ENCODE measurements around the gene OR5AS1.
"Not testable (repeated sequence)": the region's sequence is repeated elsewhere in the genome, so short reads cannot be mapped to it uniquely, and the experiment has no call there.

The OR5AS1 gene

GRCh38 chr11:56027354-56027753 lies at the start of gene OR5AS1:
OR5AS1 (plus strand) TSS chr11:56027654; CDS start chr11:56030419, 2,765 bp downstream.
- DNase-seq (ENCODE audit: low spot score in 2 of 2) = no peak
- Histone ChIP-seq H3K4me1 (no peaks in the 10 kb centered on the region), H3K36me3 (replicated peaks) (no peaks in the 10 kb centered on the region), H3K4me3 (no peak within 1 kb of the TSS), H3K9me3 (no peaks in the 10 kb centered on the region), H3K27me3 (ENCODE audit: low read depth) (no peaks in the 10 kb centered on the region)
- in situ Hi-C loops (cut with MboI; ENCODE audit: low sequenced_read_pairs) = no loop called here

DNA sequence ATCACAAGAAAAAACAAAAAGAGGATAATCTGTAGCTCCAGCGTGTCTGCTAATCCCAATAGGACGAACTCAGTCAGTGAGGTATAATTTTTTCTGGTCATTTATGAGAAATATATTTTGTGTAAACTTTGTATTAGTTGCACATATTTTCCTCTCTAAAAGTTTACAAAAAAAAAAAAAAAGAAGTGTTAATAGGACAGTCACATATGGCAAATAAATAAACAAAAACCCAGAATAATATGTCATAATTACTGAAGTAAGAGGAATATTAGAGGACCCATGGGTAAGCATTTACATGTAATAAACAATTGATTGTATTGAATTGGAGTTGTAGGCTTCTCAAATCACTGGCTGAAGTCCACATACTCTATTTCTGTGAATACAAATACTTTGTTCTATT lies 32.9 kb upstream of the OR5AS1 start, which contains the start of gene OR5F1:
Gene OR5F1, minus strand, starts transcription at position 101 of the 400 bp plus-strand sequence. Its CDS starts 0 bp downstream, at position 101.
- Histone ChIP-seq H3K4me3 (no peak within 1 kb of the TSS), H3K9me3 (no peaks in the 10 kb centered on the region), H3K27me3 (ENCODE audit: low read depth) (no peaks in the 10 kb centered on the region), H3K4me1 (no peaks in the 10 kb centered on the region), H3K36me3 (replicated peaks) (no peaks in the 10 kb centered on the region)
- no peak for DNase-seq (ENCODE audit: low spot score in 2 of 2)
- in situ Hi-C loops (cut with MboI; ENCODE audit: low sequenced_read_pairs) = no loop called here

DNA sequence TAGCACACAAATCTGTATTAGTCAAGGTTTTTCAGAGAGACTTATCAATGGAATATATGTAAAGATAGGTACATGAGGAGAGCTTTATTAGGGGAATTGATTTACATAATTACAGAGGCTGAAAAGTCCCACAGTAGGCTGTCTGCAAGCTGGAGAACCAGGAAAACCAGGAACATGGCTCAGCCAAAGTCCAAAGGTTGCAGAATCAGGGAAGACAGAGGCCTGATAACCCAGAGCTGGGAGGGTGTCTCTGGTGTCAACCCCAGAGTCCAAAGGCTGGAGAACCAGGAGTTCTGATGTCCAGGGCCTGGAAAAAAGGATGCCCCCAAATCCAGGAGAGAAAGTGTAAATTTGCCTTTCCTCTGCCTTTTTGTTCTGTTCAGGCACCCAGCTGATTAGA lies 16.7 kb upstream of the OR5AS1 start:
- Histone ChIP-seq H3K9me3 (no peaks in the 10 kb centered on the region), H3K36me3 (replicated peaks) (no peaks in the 10 kb centered on the region), H3K4me3 (no peak overlapping the region), H3K4me1 (no peaks in the 10 kb centered on the region), H3K27me3 (ENCODE audit: low read depth) (no peaks in the 10 kb centered on the region)
- in situ Hi-C loops (cut with MboI; ENCODE audit: low sequenced_read_pairs) = no loop called here
- no peak for DNase-seq (ENCODE audit: low spot score in 2 of 2)

GRCh38 chr11:56013805-56014204 lies 13.6 kb upstream of the OR5AS1 start:
- Histone ChIP-seq H3K4me1 (no peaks in the 10 kb centered on the region), H3K27me3 (ENCODE audit: low read depth) (no peaks in the 10 kb centered on the region), H3K36me3 (replicated peaks) (no peaks in the 10 kb centered on the region), H3K4me3 (no peak overlapping the region), H3K9me3 (no peaks in the 10 kb centered on the region)
- DNase-seq (ENCODE audit: low spot score in 2 of 2) = no peak
- in situ Hi-C loops (cut with MboI; ENCODE audit: low sequenced_read_pairs) = no loop called here

DNA sequence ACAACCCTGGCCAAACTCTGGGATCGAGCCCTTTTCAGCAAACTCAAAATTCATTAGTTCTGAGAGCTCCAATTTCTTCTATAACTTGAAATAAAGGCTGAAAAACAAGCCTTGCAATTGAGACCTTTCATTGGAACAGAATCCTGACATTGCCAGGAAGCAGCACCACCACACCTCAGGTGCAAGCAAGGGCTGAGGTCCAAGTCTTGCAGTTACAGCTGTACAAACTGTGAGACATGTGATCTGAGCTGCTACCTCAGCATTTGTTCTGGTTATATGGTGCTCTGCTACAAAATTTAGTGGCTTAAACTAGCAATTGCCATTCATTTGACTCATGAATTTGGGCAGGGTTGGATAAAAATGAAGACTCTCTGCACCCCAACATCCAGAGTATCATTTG lies 18.1 kb downstream of the OR5AS1 start:
- no peaks in the 10 kb centered on the region for H3K4me1 ChIP-seq
- no peak for DNase-seq (ENCODE audit: low spot score in 2 of 2)
- no peak overlapping the region for H3K4me3 ChIP-seq
- H3K27me3 ChIP-seq (ENCODE audit: low read depth) = no peaks in the 10 kb centered on the region
- in situ Hi-C loops (cut with MboI; ENCODE audit: low sequenced_read_pairs) = no loop called here
- no peaks in the 10 kb centered on the region for H3K9me3 ChIP-seq
- H3K36me3 ChIP-seq (replicated peaks) = no peaks in the 10 kb centered on the region

GRCh38 chr11:56048480-56048879 lies 21.0 kb downstream of the OR5AS1 start:
- no peaks in the 10 kb centered on the region for H3K4me1 ChIP-seq
- H3K9me3 ChIP-seq = no peaks in the 10 kb centered on the region
- H3K36me3 ChIP-seq (replicated peaks) = no peaks in the 10 kb centered on the region
- no peaks in the 10 kb centered on the region for H3K27me3 ChIP-seq (ENCODE audit: low read depth)
- in situ Hi-C loops (cut with MboI; ENCODE audit: low sequenced_read_pairs) = no loop called here
- DNase-seq (ENCODE audit: low spot score in 2 of 2) = no peak
- H3K4me3 ChIP-seq = no peak overlapping the region

- no peak for DNase-seq (ENCODE audit: low spot score in 2 of 2)
- H3K4me1 ChIP-seq = no peaks in the 10 kb centered on the region
- H3K36me3 ChIP-seq (replicated peaks) = no peaks in the 10 kb centered on the region
- H3K27me3 ChIP-seq (ENCODE audit: low read depth) = no peaks in the 10 kb centered on the region
- H3K4me3 ChIP-seq = no peak overlapping the region
- in situ Hi-C loops (cut with MboI; ENCODE audit: low sequenced_read_pairs) = no loop called here
- H3K9me3 ChIP-seq = no peaks in the 10 kb centered on the region
These were observed 22.0 kb downstream of the OR5AS1 start for GRCh38 chr11:56049487-56049886.

DNA sequence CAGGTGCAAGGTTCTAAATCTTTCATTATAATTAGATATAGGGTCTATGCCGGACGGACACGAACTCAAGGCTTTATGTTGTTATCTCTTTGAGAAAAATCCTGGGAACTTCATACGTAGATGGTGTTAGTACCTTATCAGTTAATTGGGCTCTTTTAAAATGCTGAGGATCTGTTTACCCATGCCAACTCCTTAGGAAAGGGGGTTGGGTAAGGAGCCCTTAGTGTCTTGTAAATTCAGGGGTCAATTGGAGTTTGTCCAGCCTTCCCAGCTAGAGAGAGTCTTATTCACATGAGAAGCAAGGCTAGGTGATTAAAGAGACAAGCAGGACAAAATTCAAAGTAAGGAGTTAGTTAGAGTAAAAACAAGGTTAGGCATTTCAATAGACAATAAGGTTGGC lies 28.9 kb downstream of the OR5AS1 start:
- H3K36me3 ChIP-seq (replicated peaks); H3K9me3 ChIP-seq; H3K27me3 ChIP-seq (ENCODE audit: low read depth); DNase-seq (ENCODE audit: low spot score in 2 of 2); H3K4me1 ChIP-seq; H3K4me3 ChIP-seq; in situ Hi-C loops (cut with MboI; ENCODE audit: low sequenced_read_pairs): not testable (repeated sequence)

- H3K27me3 ChIP-seq (ENCODE audit: low read depth); H3K4me3 ChIP-seq; in situ Hi-C loops (cut with MboI; ENCODE audit: low sequenced_read_pairs); H3K36me3 ChIP-seq (replicated peaks); H3K4me1 ChIP-seq; H3K9me3 ChIP-seq; DNase-seq (ENCODE audit: low spot score in 2 of 2): not testable (repeated sequence)
These were observed 30.3 kb downstream of the OR5AS1 start for GRCh38 chr11:56057661-56058237.

DNA sequence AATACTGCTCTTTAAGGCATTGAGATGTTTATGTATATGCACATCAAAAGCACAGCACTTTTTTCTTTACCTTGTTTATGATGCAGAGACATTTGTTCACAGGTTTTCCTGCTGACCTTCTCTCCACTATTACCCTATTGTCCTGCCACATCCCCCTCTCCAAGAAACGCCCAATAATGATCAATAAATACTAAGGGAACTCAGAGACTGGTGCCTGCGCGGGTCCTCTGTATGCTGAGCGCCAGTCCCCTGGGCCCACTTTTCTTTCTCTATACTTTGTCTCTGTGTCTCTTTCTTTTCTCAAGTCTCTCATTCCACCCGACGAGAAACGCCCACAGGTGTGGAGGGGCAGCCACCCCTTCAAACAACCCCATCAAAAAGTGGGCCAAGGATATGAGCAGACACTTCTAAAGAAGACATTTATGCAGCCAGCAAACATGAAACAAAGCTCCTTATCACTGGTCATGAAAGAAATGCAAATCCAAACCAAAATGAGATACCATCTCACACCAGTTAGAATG lies 30.9 kb downstream of the OR5AS1 start:
- H3K4me3 ChIP-seq; H3K9me3 ChIP-seq; H3K27me3 ChIP-seq (ENCODE audit: low read depth); H3K4me1 ChIP-seq; DNase-seq (ENCODE audit: low spot score in 2 of 2); H3K36me3 ChIP-seq (replicated peaks); in situ Hi-C loops (cut with MboI; ENCODE audit: low sequenced_read_pairs): not testable (repeated sequence)

DNA sequence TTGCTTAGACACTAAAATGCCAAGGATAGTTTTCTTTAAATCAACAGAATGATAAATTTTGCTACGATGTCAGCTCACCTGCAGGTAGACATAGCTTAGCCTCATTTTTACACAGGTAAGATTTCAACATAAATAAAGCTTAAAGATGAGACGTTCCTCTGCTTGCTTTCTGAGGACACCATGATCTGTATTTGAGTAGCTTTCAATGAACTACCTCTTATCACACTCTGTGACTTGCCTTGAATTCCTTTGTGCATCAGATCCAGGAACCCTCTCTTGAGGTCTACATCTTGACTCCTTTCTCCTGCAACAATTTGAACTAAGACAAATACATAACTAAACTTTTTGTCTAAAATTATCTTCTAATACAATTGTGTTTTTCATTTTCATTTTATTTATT lies 39.5 kb downstream of the OR5AS1 start:
- Histone ChIP-seq H3K4me1 (no peaks in the 10 kb centered on the region), H3K4me3 (no peak overlapping the region), H3K36me3 (replicated peaks) (no peaks in the 10 kb centered on the region), H3K27me3 (ENCODE audit: low read depth) (no peaks in the 10 kb centered on the region), H3K9me3 (no peaks in the 10 kb centered on the region)
- no peak for DNase-seq (ENCODE audit: low spot score in 2 of 2)
- in situ Hi-C loops (cut with MboI; ENCODE audit: low sequenced_read_pairs) = no loop called here
